HG03095 (cell line): ENCODE data around the gene WDR37.
"Not testable (repeated sequence)": the region's sequence is repeated elsewhere in the genome, so short reads cannot be mapped to it uniquely, and the experiment has no call there.

Experiments used
- ATAC-seq: cut with Tn5 transposase; IDR thresholded peaks from one replicate; pipeline ENCODE4 v1.9.1; 2021; ENCODE audit warnings: moderate library complexity; ENCODE audit not compliant: unreplicated experiment

Gene WDR37

GRCh38 chr10:1149793-1150637, 93.8 kb downstream of the WDR37 start:
- no peak for ATAC-seq

GRCh38 chr10:1150638-1150955, 94.4 kb downstream of the WDR37 start:
- ATAC-seq: no peak

- no peak for ATAC-seq
These were observed 95.2 kb downstream of the WDR37 start for GRCh38 chr10:1151076-1152033.

- no peak for ATAC-seq
These were observed 96.4 kb downstream of the WDR37 start for GRCh38 chr10:1152386-1153250.

- ATAC-seq: no peak
These were observed 97.1 kb downstream of the WDR37 start for GRCh38 chr10:1153251-1153763.

- no peak for ATAC-seq
These were observed 97.7 kb downstream of the WDR37 start for GRCh38 chr10:1153805-1154351.

- no peak for ATAC-seq
These were observed 98.5 kb downstream of the WDR37 start for GRCh38 chr10:1154531-1155295.

GRCh38 chr10:1155791-1156615, 99.8 kb downstream of the WDR37 start:
- no peak for ATAC-seq

- no peak for ATAC-seq
These were observed 100.4 kb downstream of the WDR37 start for GRCh38 chr10:1156616-1156886.

- no peak for ATAC-seq
These were observed 100.9 kb downstream of the WDR37 start for GRCh38 chr10:1156921-1157614.

GRCh38 chr10:1157615-1157933, 101.4 kb downstream of the WDR37 start:
- ATAC-seq: no peak

- ATAC-seq: no peak
These were observed 101.9 kb downstream of the WDR37 start for GRCh38 chr10:1158066-1158465.

- not testable (repeated sequence) for ATAC-seq
These were observed 102.4 kb downstream of the WDR37 start for GRCh38 chr10:1158536-1158935.

GRCh38 chr10:1159131-1160061, 103.2 kb downstream of the WDR37 start:
- no peak for ATAC-seq

- no peak for ATAC-seq
These were observed 104.6 kb downstream of the WDR37 start for GRCh38 chr10:1160561-1161314.

- not testable (repeated sequence) for ATAC-seq
These were observed 105.1 kb downstream of the WDR37 start for GRCh38 chr10:1161315-1161673.
